Keratinocyte (primary cell): ENCODE measurements around the gene CCDC18. TPM values are rescaled to one million over a fixed set of nuclear protein-coding genes. Genes with fewer than 3 reads are reported as not detected.

Source experiments
- DNase-seq: peaks from one replicate; pipeline ENCODE4 v3.0.0-alpha.2; 2011; ENCODE audit warnings: low read depth, missing footprints, low spot score
- FAIRE-seq: peaks from 2 replicates; lab custom pipeline; 2011; peaks lifted over from hg19 to GRCh38; lab: Jason Lieb, UNC
- H2AFZ ChIP-seq: 2 replicates; pipeline ENCODE4 v1.6.0; 2012; ENCODE audit warnings: low read length, control low read depth, inconsistent platforms; ENCODE audit not compliant: control insufficient read depth
- H3K27ac ChIP-seq: 2 replicates; pipeline ENCODE4 v1.5.1; 2011; ENCODE audit warnings: low read length; ENCODE audit not compliant: control insufficient read depth, insufficient read depth
- H3K27me3 ChIP-seq: 3 replicates; pipeline ENCODE4 v1.6.0; 2011; ENCODE audit warnings: low read length; ENCODE audit not compliant: control insufficient read depth, insufficient read depth; ENCODE audit errors: extremely low read depth
- H3K36me3 ChIP-seq, 2 experiments: 2 replicates in 1 of 2; 3 replicates in 1 of 2; pipeline ENCODE4 v1.5.1; 2011; ENCODE audit warnings: low read length in 2 of 2, mild to moderate bottlenecking in 1 of 2; ENCODE audit not compliant: control insufficient read depth in 2 of 2, insufficient read depth in 2 of 2; ENCODE audit errors: extremely low read depth in 1 of 2
- H3K4me1 ChIP-seq: 3 replicates; pipeline ENCODE4 v1.5.1; 2011; ENCODE audit warnings: low read length; ENCODE audit not compliant: control insufficient read depth, insufficient read depth; ENCODE audit errors: extremely low read depth
- H3K4me2 ChIP-seq: 3 replicates; pipeline ENCODE4 v1.6.0; 2011; ENCODE audit warnings: low read depth, low read length; ENCODE audit not compliant: control insufficient read depth, insufficient read depth; ENCODE audit errors: extremely low read depth
- H3K4me3 ChIP-seq, 3 experiments: fragments of 200-600 bp in 1 of 3; sonication (generic) in 1 of 3; 2 replicates in 2 of 3; 3 replicates in 1 of 3; pipeline ENCODE4 v1.5.1; 2011 to 2016; ENCODE audit warnings: low read length in 3 of 3, mild to moderate bottlenecking in 3 of 3, control low read depth in 2 of 3, inconsistent platforms in 1 of 3, low read depth in 1 of 3, mixed read lengths in 1 of 3, mixed run types in 1 of 3, moderate library complexity in 1 of 3; ENCODE audit not compliant: control insufficient read depth in 2 of 3, insufficient read depth in 2 of 3; ENCODE audit errors: extremely low read depth in 1 of 3
- H3K79me2 ChIP-seq: 2 replicates; pipeline ENCODE4 v1.6.0; 2012; ENCODE audit warnings: low read length; ENCODE audit not compliant: control insufficient read depth, insufficient read depth
- H3K9ac ChIP-seq: 3 replicates; pipeline ENCODE4 v1.6.0; 2011; ENCODE audit warnings: low read length; ENCODE audit not compliant: control insufficient read depth, insufficient read depth; ENCODE audit errors: extremely low read depth
- H3K9me1 ChIP-seq: 3 replicates; pipeline ENCODE4 v1.6.0; 2011; ENCODE audit warnings: low read length; ENCODE audit not compliant: control insufficient read depth, insufficient read depth; ENCODE audit errors: extremely low read depth
- H3K9me3 ChIP-seq: 2 replicates; pipeline ENCODE4 v1.5.1; 2012; ENCODE audit warnings: low read depth, low read length; ENCODE audit not compliant: control insufficient read depth
- H4K20me1 ChIP-seq: 3 replicates; pipeline ENCODE4 v1.6.0; 2011; ENCODE audit warnings: low read length; ENCODE audit not compliant: control insufficient read depth, insufficient read depth; ENCODE audit errors: extremely low read depth
- CTCF ChIP-seq, 3 experiments: IDR thresholded peaks in 1 of 3; conservative IDR thresholded peaks in 1 of 3; optimal IDR thresholded peaks in 1 of 3; 2 replicates in 2 of 3; 3 replicates in 1 of 3; pipeline versions ENCODE3 to v1.5.1; 2011; ENCODE audit warnings: low read length in 3 of 3, mild to moderate bottlenecking in 3 of 3, moderate library complexity in 2 of 3, control low read depth in 1 of 3, inconsistent platforms in 1 of 3; ENCODE audit not compliant: insufficient read depth in 2 of 3; ENCODE audit errors: extremely low read depth in 1 of 3
- EZH2 ChIP-seq: IDR thresholded peaks from one replicate; pipeline ENCODE4 v1.6.1; 2012; ENCODE audit warnings: inconsistent platforms, mild to moderate bottlenecking, low read length, moderate library complexity
- dilution Hi-C: fragments of 300-500 bp; cut with MboI; formaldehyde crosslinking; loops from one replicate; pipeline ENCODE4 v1.7.0; 2020; ENCODE audit warnings: low sequenced_read_pairs; ENCODE audit not compliant: extremely low pct_ligation_motif_present
- polyA plus RNA-seq, 5 experiments: library from polyadenylated mRNA; depleted of rRNA in 3 of 5; stranded (reverse) in 3 of 5; stranded (forward) in 1 of 5; unstranded in 1 of 5; fragments of >200 nt; gene quantifications; 1 replicate in 1 of 5; 2 replicates in 3 of 5; 3 replicates in 1 of 5; pipeline versions ENCODE4 v1.2.1 to v1.2.3, GENCODE V29; 2011 to 2012; ENCODE audit warnings: missing spikeins in 2 of 5, low read depth in 1 of 5, low replicate concordance in 1 of 5

Gene CCDC18
- polyA plus RNA-seq, 1 donor (not counting 4 experiments of a cell fraction or from before 2014, with no cell fraction given) = 6.0 TPM

DNA sequence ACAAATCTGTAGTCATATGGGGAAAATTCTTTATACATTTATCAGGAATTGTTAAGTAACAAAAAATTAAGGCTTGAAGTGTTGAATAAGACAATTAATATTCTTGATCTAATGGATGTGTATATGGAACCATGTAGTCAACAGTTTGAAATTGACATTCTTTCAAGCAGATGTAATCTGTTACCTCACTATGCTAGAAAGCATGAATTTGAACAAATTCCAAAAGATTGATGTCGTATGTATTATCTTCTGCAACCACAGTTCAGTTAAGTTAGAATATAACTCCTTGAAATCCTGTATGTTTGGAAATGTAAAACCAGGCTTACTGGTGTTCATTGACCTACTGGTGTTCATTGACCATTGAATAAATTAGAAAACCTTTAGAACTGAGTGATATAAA lies 16.1 kb downstream of the CCDC18 start:
- Histone ChIP-seq H3K4me2 (no peak overlapping the region), H3K27ac (no peak overlapping the region), H3K27me3 (no peaks in the 10 kb centered on the region), H3K9me3 (no peaks in the 10 kb centered on the region), H3K4me3 (no peak overlapping the region), H3K9me1 (no peaks in the 10 kb centered on the region), H2AFZ (no peak overlapping the region), H3K36me3 (peaks cover 2 to 8% of the 10 kb centered on the region in 2 experiments), H3K79me2 (no peaks in the 10 kb centered on the region), H4K20me1 (no peaks in the 10 kb centered on the region), H3K4me1 (no peaks in the 10 kb centered on the region), H3K9ac (no peak overlapping the region)
- no peak for FAIRE-seq
- TF ChIP-seq CTCF (optimal IDR thresholded peaks at IDR 0.05 in 1 of 3, IDR thresholded peaks at IDR 0.05 in 1 of 3, conservative IDR thresholded peaks at IDR 0.05 in 1 of 3; ENCODE audit: extremely low read depth in 1 of 3, insufficient read depth in 2 of 3, low read length in 3 of 3) (no peak), EZH2 (no peak)
- DNase-seq = no peak
- dilution Hi-C loops = no loop called here

DNA sequence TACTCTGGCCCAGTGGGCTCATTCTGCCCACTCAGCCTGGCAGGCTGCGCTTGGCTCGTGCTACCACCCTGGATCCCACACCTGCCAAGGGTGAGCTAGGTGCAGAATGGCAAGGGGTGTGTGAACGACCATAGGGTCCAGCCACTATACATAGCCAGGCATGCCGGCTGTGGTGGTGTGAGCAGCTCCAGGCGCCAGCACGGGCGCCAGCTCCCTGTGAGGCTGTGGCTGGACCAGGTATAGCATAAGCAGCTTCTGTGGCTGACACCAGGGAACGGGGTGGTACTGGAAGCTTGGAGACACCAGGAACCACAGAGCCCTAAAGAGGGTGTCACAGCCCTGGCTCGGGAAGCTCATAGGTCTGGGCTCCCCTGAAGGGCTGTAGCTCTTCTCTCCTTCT lies 18.6 kb downstream of the CCDC18 start:
- no peak overlapping the region for H3K9ac ChIP-seq
- TF ChIP-seq EZH2 (no peak), CTCF (optimal IDR thresholded peaks at IDR 0.05 in 1 of 3, IDR thresholded peaks at IDR 0.05 in 1 of 3, conservative IDR thresholded peaks at IDR 0.05 in 1 of 3; ENCODE audit: extremely low read depth in 1 of 3, insufficient read depth in 2 of 3, low read length in 3 of 3) (no peak)
- no peaks in the 10 kb centered on the region for H3K4me1 ChIP-seq
- H3K27me3 ChIP-seq = no peaks in the 10 kb centered on the region
- dilution Hi-C loops = no loop called here
- no peak overlapping the region for H2AFZ ChIP-seq
- DNase-seq = no peak
- H3K9me1 ChIP-seq = no peaks in the 10 kb centered on the region
- peaks cover 4 to 16% of the 10 kb centered on the region in 2 experiments for H3K36me3 ChIP-seq
- H3K27ac ChIP-seq = no peak overlapping the region
- H3K4me2 ChIP-seq = no peak overlapping the region
- no peaks in the 10 kb centered on the region for H3K79me2 ChIP-seq
- FAIRE-seq = no peak
- no peak overlapping the region for H3K4me3 ChIP-seq
- H4K20me1 ChIP-seq = no peaks in the 10 kb centered on the region
- no peaks in the 10 kb centered on the region for H3K9me3 ChIP-seq
